Measurements from ENCODE around the gene HSP90AB1. TPM values are rescaled to one million over a fixed set of nuclear protein-coding genes. Genes with fewer than 3 reads are reported as not detected.

HSP90AB1 gene
- total RNA-seq, 4 donors from 2014 or later = 433 to 696 (median 601) TPM

DNA sequence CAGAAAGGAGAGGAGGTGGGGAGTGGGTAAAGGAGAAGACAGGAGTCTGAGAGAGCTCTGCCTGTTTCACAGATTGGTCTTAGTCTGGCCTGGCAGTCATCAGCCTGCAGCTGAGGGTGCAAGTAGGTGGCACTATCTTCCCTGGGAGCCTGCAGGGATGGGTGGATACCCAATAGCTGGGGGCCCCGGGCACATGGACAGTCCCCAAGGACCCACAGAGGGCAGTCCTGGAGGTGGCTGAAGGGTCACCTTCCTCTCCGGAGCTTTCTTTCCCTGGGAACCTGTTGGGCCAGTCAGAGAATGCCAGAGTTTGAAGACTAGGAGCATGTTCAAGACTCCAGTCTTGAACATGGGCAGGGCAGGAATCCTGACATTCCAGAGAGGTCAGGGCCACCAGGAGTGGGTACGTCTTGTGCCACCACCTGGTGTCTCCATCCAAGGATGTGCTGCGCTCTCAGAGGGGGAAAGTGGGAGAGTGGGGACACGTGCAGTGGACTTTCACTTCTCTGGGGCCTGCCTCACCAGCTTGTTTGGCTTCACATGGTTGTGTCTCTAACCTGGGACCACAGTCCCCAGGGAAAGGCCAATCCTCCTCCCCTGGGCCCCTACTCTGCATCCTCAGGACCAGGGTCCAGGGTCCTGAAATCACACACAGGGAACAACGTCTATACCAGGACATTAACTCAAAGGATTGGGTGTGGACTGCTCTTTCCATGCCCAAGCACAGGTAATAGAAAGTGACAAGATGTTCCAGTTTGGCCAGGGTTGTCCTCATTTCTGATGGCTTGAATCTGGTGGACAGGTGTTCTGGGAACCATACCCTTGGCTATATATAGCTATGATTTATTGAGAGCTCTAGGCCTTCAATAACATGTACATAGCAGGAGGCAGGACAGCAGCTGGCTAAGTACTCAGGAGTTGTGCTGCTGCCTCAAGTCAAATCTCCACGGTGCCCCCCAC, 48.2 kb downstream of the HSP90AB1 start:
- intact Hi-C loops (cut with DNase I) = no loop called here
- 65 to 74% methylated on average over 5 to 7 of the region's 7 CpGs for WGBS, 2 donors
- Histone ChIP-seq H3K27me3 (peaks cover 0 to 85% (median 6%) of the 10 kb centered on the region in 4 donors), H3K27ac (no peak overlapping the region), H3K9me3 (no peaks in the 10 kb centered on the region), H3K36me3 (peaks cover 0 to 2% (median under 1%) of the 10 kb centered on the region in 3 donors), H3K4me3 (no peak overlapping the region), H3K4me1 (peaks cover 7 to 16% (median 11%) of the 10 kb centered on the region in 3 donors)
- no peak for DNase-seq
- TF ChIP-seq POLR2A (IDR thresholded peaks at IDR 0.05) = no peak
- TF ChIP-seq, protein P1, sequence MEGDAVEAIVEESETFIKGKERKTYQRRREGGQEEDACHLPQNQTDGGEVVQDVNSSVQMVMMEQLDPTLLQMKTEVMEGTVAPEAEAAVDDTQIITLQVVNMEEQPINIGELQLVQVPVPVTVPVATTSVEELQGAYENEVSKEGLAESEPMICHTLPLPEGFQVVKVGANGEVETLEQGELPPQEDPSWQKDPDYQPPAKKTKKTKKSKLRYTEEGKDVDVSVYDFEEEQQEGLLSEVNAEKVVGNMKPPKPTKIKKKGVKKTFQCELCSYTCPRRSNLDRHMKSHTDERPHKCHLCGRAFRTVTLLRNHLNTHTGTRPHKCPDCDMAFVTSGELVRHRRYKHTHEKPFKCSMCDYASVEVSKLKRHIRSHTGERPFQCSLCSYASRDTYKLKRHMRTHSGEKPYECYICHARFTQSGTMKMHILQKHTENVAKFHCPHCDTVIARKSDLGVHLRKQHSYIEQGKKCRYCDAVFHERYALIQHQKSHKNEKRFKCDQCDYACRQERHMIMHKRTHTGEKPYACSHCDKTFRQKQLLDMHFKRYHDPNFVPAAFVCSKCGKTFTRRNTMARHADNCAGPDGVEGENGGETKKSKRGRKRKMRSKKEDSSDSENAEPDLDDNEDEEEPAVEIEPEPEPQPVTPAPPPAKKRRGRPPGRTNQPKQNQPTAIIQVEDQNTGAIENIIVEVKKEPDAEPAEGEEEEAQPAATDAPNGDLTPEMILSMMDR (IDR thresholded peaks at IDR 0.05) = no peak

DNA sequence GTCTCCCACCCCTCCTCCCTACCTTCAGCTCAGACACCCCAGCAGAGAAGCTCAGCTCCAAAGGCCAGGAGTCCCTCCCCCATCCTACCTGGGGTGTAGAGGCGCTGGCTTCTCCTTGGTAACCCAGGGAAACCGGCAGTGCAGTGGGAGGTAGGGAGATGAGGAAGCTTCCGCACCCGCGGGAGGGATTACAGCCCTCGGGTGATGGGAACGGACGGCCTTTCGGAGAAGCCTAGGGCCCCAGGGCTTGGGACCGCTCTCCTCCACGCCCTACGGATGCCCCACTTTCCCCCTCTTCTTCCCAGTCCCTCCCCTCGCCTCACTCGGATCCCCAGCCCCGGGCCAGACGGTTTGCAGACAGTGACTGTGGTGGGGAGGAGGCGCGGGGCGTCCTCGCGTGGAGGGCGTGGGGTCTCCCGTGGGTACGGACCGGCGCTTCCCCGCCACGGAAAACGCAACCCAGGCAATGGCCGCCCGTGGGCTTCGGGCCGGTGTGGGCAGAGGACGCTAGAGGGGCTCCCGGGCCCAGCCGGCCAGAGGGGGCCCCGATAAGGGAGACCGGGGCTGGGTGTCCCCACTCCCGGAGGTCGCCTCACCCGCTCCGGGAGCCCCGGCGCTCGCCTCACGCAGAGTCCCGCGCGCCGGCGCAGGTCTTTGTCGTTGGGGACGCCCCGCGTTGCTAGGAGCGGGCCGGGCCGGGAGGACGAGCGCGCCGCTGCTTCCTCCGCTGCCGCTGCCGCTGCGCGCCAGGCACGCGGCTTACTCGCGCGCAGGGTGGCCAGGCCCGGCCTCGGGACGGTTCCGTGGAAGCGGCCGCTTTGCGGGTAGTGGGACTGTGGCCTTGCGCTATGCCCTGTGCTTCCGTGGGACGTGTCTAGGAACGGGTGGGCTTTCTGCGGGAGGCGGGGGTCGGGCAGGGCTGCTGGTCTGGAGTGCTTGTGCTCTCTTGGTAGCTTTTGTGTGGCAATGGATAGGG, 50.5 kb downstream of the HSP90AB1 start:
- DNase-seq = no peak
- Histone ChIP-seq H3K27me3 (peaks cover 0 to 62% (median 6%) of the 10 kb centered on the region in 4 donors), H3K27ac (no peak overlapping the region), H3K4me1 (peaks cover 7 to 16% (median 11%) of the 10 kb centered on the region in 3 donors), H3K4me3 (peak overlapping the region; percentile 16 to 67 (median 41)), H3K9me3 (no peaks in the 10 kb centered on the region), H3K36me3 (peaks cover 4 to 24% (median 20%) of the 10 kb centered on the region in 3 donors)
- intact Hi-C loops (cut with DNase I) = no loop called here
- WGBS, 2 donors = 3% methylated on average over 11 of the region's 86 CpGs; no CpG with 5 or more reads in 1 of the 2 donors
- TF ChIP-seq, protein P1 (IDR thresholded peaks at IDR 0.05) = no peak
- no peak for TF ChIP-seq POLR2A (IDR thresholded peaks at IDR 0.05)

DNA sequence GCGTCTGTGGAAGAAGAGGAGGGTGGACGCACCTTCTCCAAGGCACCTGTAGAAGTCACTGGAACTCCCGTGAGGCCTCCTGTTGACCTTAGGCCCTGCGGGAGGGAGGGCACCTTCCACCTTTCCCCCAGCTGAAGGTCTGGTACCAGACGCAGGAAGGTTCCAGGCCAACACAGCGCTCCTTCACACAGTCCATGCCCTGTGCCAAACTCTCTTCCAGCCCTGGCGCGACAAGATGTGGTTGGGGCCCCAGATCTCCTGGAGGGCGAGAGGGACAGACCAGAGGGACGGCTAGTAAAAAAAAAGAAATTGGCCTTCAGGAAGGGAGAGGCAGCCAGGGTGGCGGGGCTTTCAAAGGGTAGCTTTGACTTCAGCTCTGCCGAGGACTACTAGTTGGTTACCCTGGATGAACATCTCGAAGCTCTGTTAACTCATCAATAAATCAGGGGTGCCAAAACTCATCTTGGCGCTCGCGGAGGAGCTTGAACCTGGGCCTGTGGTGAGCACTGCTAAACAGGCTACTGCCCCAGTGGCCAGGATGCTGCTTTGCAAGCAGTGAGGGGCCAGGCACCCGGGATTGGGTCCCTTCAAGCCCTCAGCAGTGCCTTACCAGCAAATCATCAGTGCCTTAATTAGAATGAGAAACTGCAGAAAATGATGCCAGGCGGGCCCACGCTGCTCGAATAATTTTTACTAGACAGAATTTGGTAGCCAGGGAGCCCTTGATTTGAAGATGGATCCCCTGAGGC, 51.3 kb downstream of the HSP90AB1 start:
- H3K4me3 ChIP-seq = peak overlapping the region in 2 of 4 donors; percentile 49 to 67
- no peak for DNase-seq
- peaks cover 7 to 16% (median 11%) of the 10 kb centered on the region in 3 donors for H3K4me1 ChIP-seq
- H3K36me3 ChIP-seq = peaks cover 13 to 33% (median 24%) of the 10 kb centered on the region in 3 donors
- no peaks in the 10 kb centered on the region for H3K9me3 ChIP-seq
- TF ChIP-seq, protein P1 (IDR thresholded peaks at IDR 0.05) = no peak
- TF ChIP-seq POLR2A (IDR thresholded peaks at IDR 0.05) = no peak
- no peak overlapping the region for H3K27ac ChIP-seq
- H3K27me3 ChIP-seq = peaks cover 0 to 54% (median 6%) of the 10 kb centered on the region in 4 donors
- intact Hi-C loops (cut with DNase I) = no loop called here
- WGBS, 2 donors = 29 to 60% methylated on average over 15 to 16 of the region's 20 CpGs

DNA sequence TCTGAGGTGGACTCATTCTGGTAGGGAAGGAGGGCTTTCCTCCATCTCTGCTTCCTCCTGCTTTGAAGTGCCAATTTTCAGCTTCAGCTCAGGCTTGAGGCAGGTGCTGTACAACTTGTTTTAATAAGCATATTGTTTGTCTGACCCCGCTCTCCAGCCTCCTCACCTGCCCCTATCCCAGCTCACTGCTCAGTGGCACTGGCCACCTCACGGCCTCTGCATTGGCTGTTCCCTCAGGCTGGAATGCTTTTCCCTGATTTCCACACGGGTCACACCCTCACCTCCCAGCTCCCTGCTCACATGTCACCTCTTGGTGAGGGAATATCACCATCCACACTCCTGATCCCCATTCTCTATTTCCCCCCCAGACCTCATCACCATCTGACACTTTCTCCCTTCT, 52.0 kb downstream of the HSP90AB1 start:
- H3K36me3 ChIP-seq = peaks cover 17 to 39% (median 29%) of the 10 kb centered on the region in 3 donors
- no peak for DNase-seq
- intact Hi-C loops (cut with DNase I) = no loop called here

More for the DNA sequence above, 52.0 kb downstream of the HSP90AB1 start:
- no peak overlapping the region for H3K27ac ChIP-seq
- TF ChIP-seq POLR2A (IDR thresholded peaks at IDR 0.05) = no peak
- TF ChIP-seq, protein P1 (IDR thresholded peaks at IDR 0.05) = no peak
- peaks cover 7 to 16% (median 11%) of the 10 kb centered on the region in 3 donors for H3K4me1 ChIP-seq
- 61 to 91% methylated on average over 3 of the region's 3 CpGs for WGBS, 2 donors
- H3K27me3 ChIP-seq = peaks cover 0 to 47% (median 6%) of the 10 kb centered on the region in 4 donors
- no peaks in the 10 kb centered on the region for H3K9me3 ChIP-seq
- H3K4me3 ChIP-seq = no peak overlapping the region
